Karpas-422 (cell line): Measurements from ENCODE around the gene SNRPB2. TPM values are rescaled to one million over a fixed set of nuclear protein-coding genes. Genes with fewer than 3 reads are reported as not detected.

Source experiments
- DNase-seq: peaks from one replicate; pipeline ENCODE4 v3.0.0-alpha.2; 2015
- H2AFZ ChIP-seq: fragments of 200-600 bp; sonication (generic); 2 replicates; pipeline ENCODE4 v1.6.1; 2014; ENCODE audit warnings: antibody characterized with exemption, low read length, mixed read lengths
- H3K27ac ChIP-seq: fragments of 200-600 bp; sonication (generic); 2 replicates; pipeline ENCODE4 v1.5.1; 2014; ENCODE audit warnings: mild to moderate bottlenecking, low read length, moderate library complexity
- H3K27me3 ChIP-seq: fragments of 200-600 bp; sonication (generic); 2 replicates; pipeline ENCODE4 v1.6.1; 2014; ENCODE audit warnings: low read length, mixed read lengths
- H3K36me3 ChIP-seq: fragments of 200-600 bp; sonication (generic); 2 replicates; pipeline ENCODE4 v1.6.1; 2014; ENCODE audit warnings: low read length, mixed read lengths; ENCODE audit not compliant: insufficient read depth
- H3K4me1 ChIP-seq: fragments of 200-600 bp; sonication (generic); 2 replicates; pipeline ENCODE4 v1.6.1; 2014; ENCODE audit warnings: mild to moderate bottlenecking, low read length, mixed read lengths
- H3K4me2 ChIP-seq: fragments of 200-600 bp; sonication (generic); 2 replicates; pipeline ENCODE4 v1.6.1; 2014; ENCODE audit warnings: low read length, low read depth, mild to moderate bottlenecking; ENCODE audit not compliant: poor library complexity, severe bottlenecking
- H3K4me3 ChIP-seq: fragments of 200-600 bp; sonication (generic); 2 replicates; pipeline ENCODE4 v1.5.1; 2014; ENCODE audit warnings: mild to moderate bottlenecking, antibody characterized with exemption, low read length, mixed read lengths
- H3K79me2 ChIP-seq: fragments of 200-600 bp; sonication (generic); 2 replicates; pipeline ENCODE4 v1.6.1; 2014; ENCODE audit warnings: mild to moderate bottlenecking, low read length, mixed read lengths
- H3K9ac ChIP-seq: fragments of 200-600 bp; sonication (generic); 2 replicates; pipeline ENCODE4 v1.6.0; 2014; ENCODE audit warnings: low read length
- H3K9me2 ChIP-seq: fragments of 200-600 bp; sonication (generic), shearing (Covaris generic); replicated peaks from 2 replicates; pipeline ENCODE4 v1.6.0; 2014; ENCODE audit warnings: mild to moderate bottlenecking, low read length, moderate library complexity; ENCODE audit not compliant: insufficient read depth
- H3K9me3 ChIP-seq: fragments of 300-700, 200-600 bp; sonication (generic); 2 replicates; pipeline ENCODE4 v1.6.1; 2014; ENCODE audit warnings: low read length, mixed read lengths
- H4K20me1 ChIP-seq: fragments of 200-600 bp; sonication (generic); 2 replicates; pipeline ENCODE4 v1.6.1; 2014; ENCODE audit warnings: mild to moderate bottlenecking, antibody characterized with exemption, low read length, low read depth; ENCODE audit not compliant: insufficient read depth
- total RNA-seq: library from RNA; depleted of rRNA; stranded (reverse); fragments of >200 nt; shearing (Covaris generic); gene quantifications from 2 replicates; pipeline ENCODE4 v1.2.3, GENCODE V29; 2014; ENCODE audit warnings: low replicate concordance

Gene SNRPB2
- total RNA-seq, 1 experiment from 2014 or later: 94.6 TPM

DNA sequence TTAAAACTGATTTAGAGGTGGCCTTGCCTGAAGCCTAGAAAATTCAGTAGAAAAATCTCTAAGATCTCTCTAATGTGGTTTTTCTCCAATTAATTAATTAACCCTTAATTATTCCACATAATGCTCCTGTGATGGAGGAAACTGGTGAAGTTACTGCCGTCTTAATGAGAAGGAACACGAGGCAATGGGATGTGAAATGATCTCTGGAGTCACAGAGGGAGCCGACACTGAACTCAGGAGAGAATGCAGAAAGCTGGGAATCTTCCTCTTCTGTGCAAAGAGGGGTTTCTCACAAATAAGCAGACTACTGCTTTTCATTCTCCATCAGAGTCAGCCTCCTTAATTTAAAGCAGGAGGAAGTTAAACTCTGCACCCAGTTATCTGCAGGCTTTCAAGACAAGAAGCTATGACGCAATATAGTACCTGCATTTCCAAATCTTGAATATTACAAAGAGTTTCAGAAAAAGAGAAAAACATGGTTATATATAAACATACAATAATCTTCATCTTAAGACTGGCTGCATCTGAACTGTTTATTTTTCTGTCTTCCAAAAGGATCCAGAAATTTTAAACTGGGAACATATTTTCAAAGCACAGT, 18.1 kb upstream of the SNRPB2 start:
- no peak overlapping the region for H3K9ac ChIP-seq
- H3K9me2 ChIP-seq: no peaks in the 10 kb centered on the region
- H3K36me3 ChIP-seq: no peaks in the 10 kb centered on the region
- H3K4me3 ChIP-seq: no peak overlapping the region
- no peaks in the 10 kb centered on the region for H3K79me2 ChIP-seq
- H3K9me3 ChIP-seq: no peaks in the 10 kb centered on the region
- H3K27ac ChIP-seq: no peak overlapping the region
- no peaks in the 10 kb centered on the region for H3K27me3 ChIP-seq
- no peaks in the 10 kb centered on the region for H4K20me1 ChIP-seq
- peak; percentile 51 for DNase-seq
- no peak overlapping the region for H3K4me2 ChIP-seq
- peak overlapping the region; percentile 46; the same call in 1 of the 2 replicates for H2AFZ ChIP-seq
- H3K4me1 ChIP-seq: peaks cover 49% of the 10 kb centered on the region

DNA sequence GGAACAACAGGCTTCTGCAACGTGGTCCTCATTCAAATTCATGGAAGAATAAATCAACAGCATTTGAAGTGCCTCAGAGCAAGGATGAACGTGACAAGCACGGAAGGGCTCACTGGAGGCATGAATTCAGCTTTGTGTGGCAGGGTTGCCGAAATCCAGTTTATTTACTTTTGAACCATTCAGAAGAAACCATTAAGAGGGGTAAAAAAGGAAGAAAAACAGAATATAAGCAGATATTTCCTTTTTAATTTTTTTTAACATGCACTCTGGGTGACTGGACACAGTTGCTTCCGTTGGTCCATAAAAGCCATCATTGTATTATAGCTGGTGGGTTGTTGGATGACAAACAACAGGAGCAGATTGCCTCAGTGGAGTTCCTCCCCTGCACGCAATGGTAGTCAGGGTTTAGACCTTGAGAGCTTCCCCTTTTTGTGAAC, 17.3 kb upstream of the SNRPB2 start:
- DNase-seq: no peak
- Histone ChIP-seq H3K4me1 (peaks cover 48% of the 10 kb centered on the region), H3K79me2 (no peaks in the 10 kb centered on the region), H3K4me3 (no peak overlapping the region), H3K9me2 (no peaks in the 10 kb centered on the region), H3K27me3 (no peaks in the 10 kb centered on the region), H3K9ac (no peak overlapping the region), H2AFZ (0 out of 2 replicates have a peak overlapping the region, but pooled peaks have one; percentile 46), H3K27ac (no peak overlapping the region), H3K4me2 (no peak overlapping the region), H3K36me3 (no peaks in the 10 kb centered on the region), H4K20me1 (no peaks in the 10 kb centered on the region), H3K9me3 (no peaks in the 10 kb centered on the region)

DNA sequence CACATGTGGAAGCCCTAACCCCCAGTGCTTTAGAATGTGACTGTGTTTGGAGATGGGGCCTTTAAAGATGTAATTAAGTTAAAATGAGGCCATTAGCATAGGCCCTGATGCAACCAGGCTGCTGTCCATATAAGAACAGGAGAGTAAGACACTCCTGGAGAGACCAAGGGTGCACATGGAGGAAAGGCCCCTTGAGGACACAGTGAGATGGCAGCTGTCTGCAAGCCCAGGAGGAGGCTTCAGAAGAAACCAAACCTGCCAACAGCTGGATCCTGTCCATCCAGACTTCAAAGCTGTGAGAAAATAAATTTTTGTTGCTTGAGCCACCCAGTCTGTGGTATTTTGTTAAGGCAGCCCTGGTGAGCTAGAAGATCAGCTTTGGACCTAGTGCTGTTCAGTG, 16.8 kb upstream of the SNRPB2 start:
- Histone ChIP-seq H3K4me2 (no peak overlapping the region), H4K20me1 (no peaks in the 10 kb centered on the region), H3K4me3 (no peak overlapping the region), H3K9me2 (no peaks in the 10 kb centered on the region), H3K9me3 (no peaks in the 10 kb centered on the region), H3K4me1 (peaks cover 44% of the 10 kb centered on the region), H3K9ac (no peak overlapping the region), H3K36me3 (no peaks in the 10 kb centered on the region), H3K27me3 (no peaks in the 10 kb centered on the region), H3K27ac (no peak overlapping the region), H3K79me2 (no peaks in the 10 kb centered on the region), H2AFZ (no peak overlapping the region)
- no peak for DNase-seq

- Histone ChIP-seq H3K79me2 (no peaks in the 10 kb centered on the region), H3K9me2 (no peaks in the 10 kb centered on the region), H3K27me3 (no peaks in the 10 kb centered on the region), H3K9ac (no peak overlapping the region), H3K27ac (no peak overlapping the region), H4K20me1 (no peaks in the 10 kb centered on the region), H3K4me2 (no peak overlapping the region), H3K36me3 (no peaks in the 10 kb centered on the region), H2AFZ (no peak overlapping the region), H3K4me3 (no peak overlapping the region), H3K9me3 (no peaks in the 10 kb centered on the region), H3K4me1 (peaks cover 32% of the 10 kb centered on the region)
- DNase-seq: no peak
Observed at GRCh38 chr20:16714242-16714641, 15.6 kb upstream of the SNRPB2 start.

DNA sequence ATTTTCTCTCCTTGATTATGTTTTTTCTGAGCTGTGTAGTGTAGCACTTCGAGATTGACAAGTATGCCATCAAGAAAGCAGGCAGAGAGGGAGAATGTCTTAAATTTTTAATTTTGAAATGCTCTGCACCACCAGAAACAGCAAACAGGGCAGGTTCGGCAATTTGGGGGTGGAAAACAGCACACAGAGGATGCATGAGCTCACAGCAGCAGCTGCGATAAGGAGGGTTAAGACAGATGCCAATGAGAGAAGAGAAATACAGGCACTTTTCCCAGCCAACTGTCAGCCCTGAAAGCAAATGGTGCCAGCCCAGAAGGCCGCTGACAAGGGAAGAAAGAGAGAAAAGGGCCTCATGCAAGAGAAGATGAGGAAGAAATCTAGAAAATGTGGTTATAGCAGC, 15.1 kb upstream of the SNRPB2 start:
- H4K20me1 ChIP-seq: no peaks in the 10 kb centered on the region
- H3K4me2 ChIP-seq: no peak overlapping the region
- H3K4me3 ChIP-seq: no peak overlapping the region
- no peak overlapping the region for H3K27ac ChIP-seq
- no peaks in the 10 kb centered on the region for H3K36me3 ChIP-seq
- H3K27me3 ChIP-seq: no peaks in the 10 kb centered on the region
- no peaks in the 10 kb centered on the region for H3K79me2 ChIP-seq
- H2AFZ ChIP-seq: no peak overlapping the region
- DNase-seq: no peak
- H3K4me1 ChIP-seq: peaks cover 27% of the 10 kb centered on the region
- H3K9ac ChIP-seq: no peak overlapping the region
- no peaks in the 10 kb centered on the region for H3K9me3 ChIP-seq
- no peaks in the 10 kb centered on the region for H3K9me2 ChIP-seq

GRCh38 chr20:16719421-16719820, 10.4 kb upstream of the SNRPB2 start:
- Histone ChIP-seq H3K4me3 (no peak overlapping the region), H3K79me2 (no peaks in the 10 kb centered on the region), H4K20me1 (no peaks in the 10 kb centered on the region), H3K9me2 (no peaks in the 10 kb centered on the region), H3K27me3 (no peaks in the 10 kb centered on the region), H3K9me3 (no peaks in the 10 kb centered on the region), H2AFZ (no peak overlapping the region), H3K36me3 (no peaks in the 10 kb centered on the region), H3K4me1 (no peaks in the 10 kb centered on the region), H3K27ac (no peak overlapping the region), H3K9ac (no peak overlapping the region), H3K4me2 (no peak overlapping the region)
- DNase-seq: peak; percentile 15

GRCh38 chr20:16729080-16729479, 746 bp upstream of the SNRPB2 start:
- Histone ChIP-seq H3K27ac (no peak overlapping the region), H4K20me1 (peaks cover 16% of the 10 kb centered on the region; the same call in 1 of the 2 replicates), H2AFZ (peak overlapping the region; percentile 48), H3K4me2 (peak overlapping the region; percentile 86), H3K27me3 (no peaks in the 10 kb centered on the region), H3K79me2 (peaks cover 42% of the 10 kb centered on the region), H3K9me3 (no peaks in the 10 kb centered on the region; the same call in 1 of the 2 replicates), H3K4me3 (peak overlapping the region; percentile 96), H3K9me2 (no peaks in the 10 kb centered on the region), H3K4me1 (peaks cover 16% of the 10 kb centered on the region), H3K9ac (no peak overlapping the region), H3K36me3 (peaks cover 22% of the 10 kb centered on the region)
- peak; percentile 22 for DNase-seq

DNA sequence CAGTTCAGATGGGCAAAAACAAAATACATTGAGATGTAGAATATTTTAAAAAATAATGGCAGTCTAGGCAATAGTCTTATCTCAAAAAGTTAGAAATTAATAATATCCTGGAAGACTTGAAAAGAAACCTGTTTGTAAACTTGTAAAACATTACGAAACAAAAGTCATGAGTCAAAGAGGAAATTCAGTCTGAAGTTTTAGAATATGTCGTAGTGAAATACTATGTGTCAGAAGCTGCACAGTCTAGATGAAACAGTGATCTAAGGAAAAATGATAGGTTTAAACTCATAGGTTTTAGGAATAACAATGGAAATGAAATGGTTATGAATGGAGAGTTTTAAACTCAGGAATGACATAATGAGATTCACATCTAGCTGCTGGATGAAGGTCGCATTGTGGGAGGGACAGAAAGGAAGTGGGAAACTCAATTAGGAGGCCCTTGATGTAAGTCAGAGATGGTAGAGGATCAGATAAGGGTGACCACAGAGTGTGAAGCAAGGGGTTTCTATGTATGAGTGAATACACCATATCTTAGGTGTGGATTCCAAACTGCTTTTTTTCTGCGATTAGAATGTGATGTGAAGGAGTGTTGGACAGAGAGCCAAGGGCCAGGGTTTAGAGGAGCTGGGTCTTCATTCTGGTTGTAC, 2.8 kb downstream of the SNRPB2 start:
- DNase-seq: peak; percentile 9
- H3K9me3 ChIP-seq: no peaks in the 10 kb centered on the region; the same call in 1 of the 2 replicates
- H3K27ac ChIP-seq: no peak overlapping the region

More for the DNA sequence above, 2.8 kb downstream of the SNRPB2 start:
- Histone ChIP-seq H3K27me3 (no peaks in the 10 kb centered on the region), H3K36me3 (peaks cover 51% of the 10 kb centered on the region), H3K4me2 (no peak overlapping the region), H3K9me2 (no peaks in the 10 kb centered on the region), H4K20me1 (peaks cover 20% of the 10 kb centered on the region), H3K4me3 (no peak overlapping the region), H2AFZ (no peak overlapping the region), H3K79me2 (peaks cover 59% of the 10 kb centered on the region), H3K4me1 (peaks cover 16% of the 10 kb centered on the region), H3K9ac (no peak overlapping the region)
